Stimulated activated CD8-positive, alpha-beta memory T cell treated with anti-CD3 and anti-CD28 coated beads, Interleukin-7, amount 100 ng/mL, for 48 hours (primary cell): ENCODE results near the gene ATP6AP1.
"Not testable (repeated sequence)": the region's sequence is repeated elsewhere in the genome, so short reads cannot be mapped to it uniquely, and the experiment has no call there.

Experiments
- DNase-seq, 2 donors: peaks; one replicate each; pipeline ENCODE4 v3.0.0-alpha.2; 2020; ENCODE audit warnings: low read depth in 1 of 2; ENCODE audit errors: extremely low read depth in 1 of 2

Gene ATP6AP1, protein sequence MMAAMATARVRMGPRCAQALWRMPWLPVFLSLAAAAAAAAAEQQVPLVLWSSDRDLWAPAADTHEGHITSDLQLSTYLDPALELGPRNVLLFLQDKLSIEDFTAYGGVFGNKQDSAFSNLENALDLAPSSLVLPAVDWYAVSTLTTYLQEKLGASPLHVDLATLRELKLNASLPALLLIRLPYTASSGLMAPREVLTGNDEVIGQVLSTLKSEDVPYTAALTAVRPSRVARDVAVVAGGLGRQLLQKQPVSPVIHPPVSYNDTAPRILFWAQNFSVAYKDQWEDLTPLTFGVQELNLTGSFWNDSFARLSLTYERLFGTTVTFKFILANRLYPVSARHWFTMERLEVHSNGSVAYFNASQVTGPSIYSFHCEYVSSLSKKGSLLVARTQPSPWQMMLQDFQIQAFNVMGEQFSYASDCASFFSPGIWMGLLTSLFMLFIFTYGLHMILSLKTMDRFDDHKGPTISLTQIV

DNA sequence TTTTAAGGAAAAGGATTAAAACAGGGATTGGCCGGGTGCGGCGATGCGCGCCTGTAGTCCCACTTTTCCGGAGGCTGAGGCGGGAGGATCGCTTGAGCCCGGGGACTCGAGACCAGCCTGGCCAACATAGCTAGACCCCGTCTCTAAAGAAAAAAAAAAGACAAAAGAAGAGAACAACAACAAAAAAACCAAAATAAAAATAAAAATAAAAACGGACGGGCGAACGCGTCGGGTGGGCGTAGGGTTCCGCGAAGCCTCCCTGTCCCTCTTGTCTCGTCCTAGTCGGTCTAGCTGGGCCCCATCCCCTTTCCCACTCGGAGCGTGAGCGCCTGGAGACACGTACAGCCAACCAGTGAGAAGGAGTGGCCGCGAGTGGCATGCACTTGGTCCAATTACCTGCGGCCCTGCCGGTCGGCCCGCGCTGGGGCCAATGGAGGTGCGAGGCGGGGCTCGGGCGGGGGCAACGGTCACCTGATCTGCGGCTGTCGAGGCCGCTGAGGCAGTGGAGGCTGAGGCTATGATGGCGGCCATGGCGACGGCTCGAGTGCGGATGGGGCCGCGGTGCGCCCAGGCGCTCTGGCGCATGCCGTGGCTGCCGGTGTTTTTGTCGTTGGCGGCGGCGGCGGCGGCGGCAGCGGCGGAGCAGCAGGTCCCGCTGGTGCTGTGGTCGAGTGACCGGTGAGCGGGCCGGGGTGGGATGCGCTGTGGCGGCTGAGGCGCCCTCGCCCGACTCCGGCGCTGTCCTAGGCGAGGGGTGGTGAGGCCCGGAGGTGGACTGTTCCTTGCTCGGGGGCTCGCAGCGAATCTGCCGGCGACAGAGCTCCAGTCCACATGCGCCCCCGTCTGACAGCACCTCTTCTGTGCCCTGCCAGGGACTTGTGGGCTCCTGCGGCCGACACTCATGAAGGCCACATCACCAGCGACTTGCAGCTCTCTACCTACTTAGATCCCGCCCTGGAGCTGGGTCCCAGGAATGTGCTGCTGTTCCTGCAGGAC lies at the start of gene ATP6AP1:
Gene ATP6AP1, plus strand, starts transcription at position 502 of the 996 bp plus-strand sequence. Its CDS starts 16 bp downstream, at position 518.
- DNase-seq: peak; percentile 73 to 83

DNA sequence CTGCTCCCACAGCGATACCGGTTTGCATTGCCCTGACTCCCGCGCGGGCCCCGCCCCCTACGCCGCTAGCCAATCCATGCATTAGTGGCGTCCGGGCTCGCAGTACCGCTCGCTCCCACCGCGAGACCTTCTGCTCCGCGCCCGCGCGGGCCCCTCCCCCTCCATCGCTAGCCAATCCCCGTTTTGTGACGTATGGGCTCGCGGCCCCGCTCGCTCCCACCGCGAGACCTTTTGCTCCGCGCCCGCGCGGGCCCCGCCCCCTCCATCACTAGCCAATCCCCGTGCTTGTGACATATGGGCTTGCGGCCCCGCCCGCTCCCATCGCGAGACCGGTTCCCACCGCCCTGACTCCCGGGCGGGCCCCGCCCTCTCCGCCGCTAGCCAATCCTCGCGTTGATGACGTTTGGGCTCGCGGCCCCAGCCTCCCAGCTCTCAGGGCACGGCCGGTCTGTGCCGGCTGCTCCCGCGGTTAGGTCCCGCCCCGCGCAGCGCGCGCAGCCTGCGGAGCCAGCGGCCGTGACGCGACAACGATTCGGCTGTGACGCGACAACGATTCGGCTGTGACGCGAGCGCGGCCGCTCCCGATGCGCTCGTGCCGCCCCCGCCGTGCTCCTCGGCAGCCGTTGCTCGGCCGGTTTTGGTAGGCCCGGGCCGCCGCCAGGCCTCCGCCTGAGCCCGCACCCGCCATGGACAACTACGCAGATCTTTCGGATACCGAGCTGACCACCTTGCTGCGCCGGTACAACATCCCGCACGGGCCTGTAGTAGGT lies 49.5 kb upstream of the ATP6AP1 start, which contains the start of gene EMD:
Gene EMD, plus strand, starts transcription at position 497 of the 770 bp plus-strand sequence. Its CDS starts 190 bp downstream, at position 687.
- DNase-seq: peak; percentile 87 to 92

DNA sequence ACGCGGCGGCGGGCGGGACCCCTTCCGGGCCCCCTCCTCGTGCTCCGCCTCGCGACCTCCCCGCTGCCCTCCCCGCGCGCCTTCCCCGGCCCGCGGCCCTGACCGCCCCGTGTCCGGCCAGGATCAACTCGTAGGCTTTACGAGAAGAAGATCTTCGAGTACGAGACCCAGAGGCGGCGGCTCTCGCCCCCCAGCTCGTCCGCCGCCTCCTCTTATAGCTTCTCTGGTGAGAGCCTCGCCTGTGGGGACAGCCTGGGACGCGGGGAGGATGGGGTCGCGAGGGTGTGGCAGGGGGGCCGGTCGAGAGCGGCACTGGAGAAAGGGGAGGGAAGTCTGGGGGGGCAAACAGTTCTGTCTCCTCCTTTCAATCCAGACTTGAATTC lies 48.9 kb upstream of the ATP6AP1 start:
- DNase-seq: no peak

DNA sequence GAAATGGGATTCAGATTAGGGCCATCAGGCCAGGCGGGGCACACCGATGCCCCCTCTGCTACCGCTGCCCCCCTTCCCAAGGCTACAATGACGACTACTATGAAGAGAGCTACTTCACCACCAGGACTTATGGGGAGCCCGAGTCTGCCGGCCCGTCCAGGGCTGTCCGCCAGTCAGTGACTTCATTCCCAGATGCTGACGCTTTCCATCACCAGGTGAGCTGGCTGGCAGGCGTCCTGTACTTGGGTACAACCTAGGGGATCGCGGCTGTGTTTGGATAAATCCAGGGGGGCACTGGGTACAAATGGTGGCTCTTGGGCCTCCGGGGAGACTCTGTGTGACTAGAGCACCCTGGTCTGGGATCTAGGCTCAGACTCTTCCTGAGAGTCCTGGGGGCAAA lies 48.3 kb upstream of the ATP6AP1 start:
- no peak for DNase-seq

DNA sequence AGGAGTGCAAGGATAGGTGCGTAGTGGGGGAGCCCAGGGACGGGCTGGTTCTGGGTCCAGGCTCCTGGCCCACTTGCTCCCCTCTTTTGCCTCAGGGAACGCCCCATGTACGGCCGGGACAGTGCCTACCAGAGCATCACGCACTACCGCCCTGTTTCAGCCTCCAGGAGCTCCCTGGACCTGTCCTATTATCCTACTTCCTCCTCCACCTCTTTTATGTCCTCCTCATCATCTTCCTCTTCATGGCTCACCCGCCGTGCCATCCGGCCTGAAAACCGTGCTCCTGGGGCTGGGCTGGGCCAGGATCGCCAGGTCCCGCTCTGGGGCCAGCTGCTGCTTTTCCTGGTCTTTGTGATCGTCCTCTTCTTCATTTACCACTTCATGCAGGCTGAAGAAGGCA lies 47.7 kb upstream of the ATP6AP1 start:
- DNase-seq: no peak

DNA sequence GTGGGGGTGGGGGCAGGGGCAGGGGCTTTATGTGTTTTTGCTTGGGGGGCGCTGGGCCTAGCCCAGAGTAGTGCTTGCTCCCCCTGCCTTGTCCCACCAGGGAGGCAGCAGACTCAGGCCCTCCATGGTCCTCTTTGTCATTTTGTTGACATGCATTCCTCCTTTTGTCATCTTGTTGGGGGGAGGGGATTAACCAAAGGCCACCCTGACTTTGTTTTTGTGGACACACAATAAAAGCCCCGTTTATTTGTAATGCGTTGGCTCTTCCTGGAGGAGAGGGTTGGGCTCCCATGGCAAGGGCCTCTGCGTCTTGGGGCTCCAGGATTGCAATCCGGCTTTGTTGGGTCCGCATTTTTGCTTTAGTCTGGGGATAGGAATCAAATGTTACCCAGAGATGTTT lies 47.2 kb upstream of the ATP6AP1 start:
- no peak for DNase-seq

DNA sequence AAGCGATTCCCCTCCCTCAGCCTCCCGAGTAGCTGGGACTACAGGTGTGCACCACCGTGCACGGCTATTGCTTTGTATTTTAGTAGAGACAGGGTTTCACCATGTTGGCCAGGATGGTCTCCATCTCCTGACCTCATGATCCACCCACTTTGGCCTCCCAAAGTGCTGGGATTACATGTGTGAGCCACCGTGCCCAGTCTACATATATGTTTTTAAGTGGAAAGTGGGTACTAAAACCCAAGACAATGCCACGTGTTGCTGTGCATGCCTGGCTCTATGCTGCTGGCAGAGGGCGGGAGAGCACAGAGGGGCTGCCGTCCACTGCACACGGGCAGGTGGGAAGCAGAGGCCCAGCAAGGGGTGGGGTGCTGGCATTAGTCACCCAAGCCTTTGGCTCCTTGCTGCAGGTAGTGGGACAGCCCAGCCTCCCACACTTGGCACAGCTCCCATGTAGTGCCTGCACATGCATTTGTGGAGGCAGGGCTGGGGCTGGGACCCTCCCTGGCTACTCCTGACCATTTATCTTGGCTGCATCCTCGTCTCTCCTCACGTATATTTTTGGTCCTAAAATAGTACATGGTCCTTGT lies 45.9 kb upstream of the ATP6AP1 start:
- DNase-seq: no peak

DNA sequence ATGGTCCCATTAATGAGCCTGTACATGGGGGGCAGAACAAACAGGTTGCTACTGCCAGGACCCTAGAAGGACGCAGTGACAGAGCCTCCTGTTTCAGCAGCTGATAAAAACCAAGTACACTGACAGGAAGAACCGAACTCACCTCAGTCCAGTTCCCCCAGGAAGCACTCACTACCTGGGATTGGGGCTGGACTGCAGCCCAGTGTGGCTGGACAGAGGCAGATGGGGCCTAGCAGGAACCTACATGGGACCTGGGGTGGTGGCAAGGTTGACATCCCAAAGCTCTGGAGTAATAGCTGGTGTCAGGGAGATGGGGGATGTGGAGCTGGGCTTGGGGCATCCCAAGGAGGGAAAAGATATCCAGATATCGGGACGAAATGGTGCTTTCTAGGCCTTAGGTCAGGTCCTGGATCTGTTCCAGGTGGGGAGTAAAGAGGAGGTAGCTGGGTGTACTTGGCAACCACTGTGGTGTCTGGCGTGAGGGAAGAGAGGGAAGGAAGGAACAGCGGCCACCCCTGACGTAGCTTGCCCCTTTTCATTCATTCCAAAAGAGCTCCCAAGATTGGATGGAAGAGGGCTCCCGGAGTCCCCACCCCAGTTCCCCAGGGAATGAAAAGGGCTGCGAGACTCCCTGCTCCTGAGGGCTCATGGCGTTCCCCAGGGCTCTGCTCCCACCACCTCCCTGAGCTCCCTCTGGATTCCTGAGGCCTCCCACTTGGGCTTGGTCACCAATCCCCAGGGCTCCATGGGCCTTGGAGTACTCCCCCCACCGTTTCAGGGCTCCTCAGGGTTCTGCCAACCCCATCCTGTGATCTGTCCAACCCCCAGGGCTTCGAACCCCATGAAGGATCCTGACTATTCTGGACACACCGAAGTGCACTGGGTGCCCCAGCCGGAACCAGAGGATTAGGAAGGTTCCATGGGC lies 44.9 kb upstream of the ATP6AP1 start:
- DNase-seq: no peak

DNA sequence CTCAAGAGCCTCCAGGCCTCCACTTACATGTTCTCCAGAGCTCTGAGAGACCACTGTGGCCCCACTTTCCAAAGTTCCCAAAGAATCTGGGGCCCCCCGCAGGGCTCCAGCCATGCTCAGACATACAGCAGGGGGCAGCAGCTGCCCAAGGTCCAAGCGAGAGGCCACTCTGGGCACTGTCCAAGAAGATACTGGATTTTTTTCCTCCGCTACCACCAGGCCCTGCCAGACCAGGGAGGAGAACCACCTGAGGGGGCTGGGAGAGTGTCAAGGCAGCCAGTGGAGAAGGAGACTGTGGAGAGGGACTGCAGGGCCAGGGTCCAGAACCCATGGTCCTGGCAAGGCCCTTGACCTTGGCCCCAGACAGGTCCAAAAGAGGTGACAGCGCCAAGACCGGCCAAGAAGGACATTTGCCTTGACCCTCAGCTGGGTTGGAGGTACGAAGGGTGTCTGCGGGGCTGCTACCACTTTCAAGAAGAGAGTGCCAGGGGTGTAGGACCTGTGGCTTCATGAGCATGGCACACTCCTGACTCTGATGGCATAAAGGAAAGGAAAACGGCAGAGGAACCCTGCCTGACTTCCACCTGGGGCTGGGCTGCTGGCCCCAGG lies 44.1 kb upstream of the ATP6AP1 start:
- DNase-seq: no peak

DNA sequence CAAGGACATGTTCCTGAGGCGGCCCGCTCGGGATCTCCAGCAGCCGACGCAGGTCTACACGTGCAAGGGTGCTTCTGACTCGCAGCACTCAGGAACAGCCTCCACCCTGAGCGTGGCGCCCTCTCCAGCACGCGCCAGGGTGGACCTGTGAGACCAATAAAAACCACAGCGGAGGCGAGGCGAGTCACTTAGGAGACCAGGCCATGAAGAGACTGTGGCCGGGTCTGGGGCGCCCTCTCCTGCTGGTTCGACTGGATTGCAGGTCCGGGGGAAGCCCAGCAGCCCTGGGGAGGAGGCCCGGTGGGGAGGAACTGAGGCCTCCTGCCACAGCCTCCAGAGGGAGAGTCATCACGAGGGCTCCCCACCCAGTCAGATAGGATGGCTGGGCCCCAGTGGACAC lies 40.4 kb upstream of the ATP6AP1 start:
- not testable (repeated sequence) for DNase-seq

DNA sequence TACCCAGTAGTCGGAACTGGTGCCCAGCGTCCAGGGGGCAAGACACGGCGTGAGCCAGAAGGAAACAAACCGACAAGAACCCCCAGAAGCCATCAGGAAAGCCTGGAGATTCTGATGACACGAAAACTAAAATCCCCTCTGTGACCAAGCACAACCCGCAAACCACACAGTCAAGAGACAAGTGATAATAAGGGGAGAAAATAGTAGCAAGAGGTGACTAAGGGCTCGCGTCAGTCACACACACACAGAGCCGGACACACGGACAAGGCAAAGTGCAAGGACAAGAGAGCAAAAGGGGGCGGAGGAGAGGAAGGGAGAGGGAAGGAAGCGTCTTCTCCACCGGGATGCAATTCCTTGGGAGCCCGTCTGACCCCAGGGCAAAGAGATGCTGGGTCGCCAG lies 39.8 kb upstream of the ATP6AP1 start:
- not testable (repeated sequence) for DNase-seq

DNA sequence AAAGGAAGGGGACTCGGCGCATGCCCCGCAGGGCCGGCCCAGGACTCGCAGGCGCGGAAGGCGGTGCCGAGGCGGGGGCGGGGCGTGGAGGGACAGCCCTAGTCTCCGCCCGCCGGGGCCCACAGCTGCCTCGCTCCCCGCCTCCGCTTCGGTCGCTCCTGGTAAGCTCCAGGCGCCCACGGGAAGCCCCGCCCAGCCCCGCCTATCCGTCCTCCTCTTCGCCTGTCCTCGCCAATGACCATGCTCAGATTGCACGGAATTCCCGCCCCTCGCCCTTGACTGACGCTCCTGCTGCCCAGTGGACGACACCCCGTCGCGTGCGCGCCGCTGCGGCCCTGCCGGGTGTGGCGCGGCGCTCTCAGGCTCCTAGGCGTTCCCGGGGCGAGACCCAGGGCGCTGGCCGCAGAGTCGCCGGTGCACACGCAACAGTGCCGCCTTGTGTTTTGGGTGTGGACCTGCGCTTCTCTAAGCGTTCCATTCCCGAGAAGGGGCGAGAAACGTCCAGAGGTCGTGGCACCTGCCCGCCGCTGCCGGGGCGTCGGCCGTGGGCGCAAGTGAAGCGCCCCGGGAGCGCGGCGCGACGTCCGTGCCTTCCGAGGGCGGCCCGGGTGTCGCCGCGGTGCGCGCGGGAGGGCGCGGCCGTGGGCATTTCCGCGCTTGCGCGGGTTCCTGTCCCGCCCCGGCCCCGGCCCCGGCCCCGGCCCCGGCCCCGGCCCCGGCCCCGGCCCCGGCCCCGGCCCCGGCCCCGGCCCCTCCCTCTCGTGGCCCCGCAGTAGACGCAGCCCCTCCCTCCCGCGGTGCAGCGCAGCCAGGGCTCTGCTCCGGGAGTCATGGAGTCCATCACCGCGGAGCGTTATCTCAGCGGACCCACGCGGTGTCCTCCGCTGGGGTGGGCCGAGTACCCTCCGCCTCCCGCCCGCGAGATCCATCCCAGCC lies 38.4 kb upstream of the ATP6AP1 start:
- not testable (repeated sequence) for DNase-seq

DNA sequence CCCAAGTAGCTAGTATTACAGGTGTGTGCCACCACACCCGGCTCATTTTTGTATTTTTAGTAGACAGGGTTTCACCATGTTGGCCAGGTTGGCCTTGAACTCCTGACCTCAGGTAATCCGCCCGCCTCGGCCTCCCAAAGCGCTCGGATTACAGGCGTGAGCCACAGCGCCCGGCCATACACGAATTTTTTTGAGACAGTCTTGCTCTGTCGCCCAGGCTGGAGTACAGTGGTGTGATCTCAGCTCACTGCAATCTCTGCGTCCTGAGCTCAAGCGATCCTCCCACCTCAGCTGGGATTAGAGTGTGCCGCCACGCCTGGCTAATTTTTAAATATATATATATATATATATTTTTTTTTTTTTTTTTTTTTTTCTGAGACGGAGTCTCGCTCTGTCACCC lies 32.1 kb upstream of the ATP6AP1 start:
- DNase-seq: not testable (repeated sequence)

DNA sequence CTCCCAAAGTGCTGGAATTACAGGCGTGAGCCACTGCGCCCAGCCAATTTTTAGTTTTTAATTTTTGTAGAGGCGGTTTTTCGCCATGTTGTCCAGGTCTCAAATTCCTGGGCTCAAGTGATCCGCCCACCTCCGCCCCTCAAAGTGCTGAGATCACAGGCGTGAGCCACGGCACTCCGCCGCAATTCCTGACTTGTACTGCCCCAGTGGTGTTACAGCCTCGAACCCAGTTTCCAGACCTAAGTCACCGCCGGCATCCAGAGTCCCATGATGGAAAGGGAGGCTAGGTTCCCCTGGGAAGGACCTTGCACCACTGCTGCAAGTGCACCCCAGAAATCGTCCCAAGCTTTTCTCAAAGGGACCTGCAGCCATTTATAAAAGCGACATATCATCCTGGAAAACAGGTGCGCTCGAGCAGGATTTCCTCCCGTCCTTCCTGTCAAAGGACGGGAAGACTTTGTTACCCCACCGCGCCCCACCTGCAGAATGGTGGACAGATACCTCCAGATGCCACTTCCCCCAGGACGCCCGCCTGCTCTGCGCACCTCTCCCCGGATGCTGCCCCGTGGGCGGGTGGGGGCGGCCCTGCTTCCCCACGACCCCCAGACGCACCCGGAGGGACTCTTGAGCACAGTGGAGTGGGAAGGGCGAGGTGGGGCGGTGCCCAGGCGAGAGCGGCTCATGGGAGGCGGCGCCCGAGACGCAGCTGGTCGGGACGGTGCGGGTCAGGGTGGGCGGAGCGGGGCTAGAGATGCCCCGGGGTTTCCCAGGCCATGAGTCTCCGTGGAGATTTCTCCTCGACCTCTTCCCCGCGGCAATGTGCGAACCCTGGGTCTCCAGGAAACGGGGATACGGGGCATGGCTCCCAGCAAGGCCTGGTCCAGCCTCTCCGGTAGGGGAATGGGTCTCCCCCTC lies 31.2 kb upstream of the ATP6AP1 start:
- no peak for DNase-seq

DNA sequence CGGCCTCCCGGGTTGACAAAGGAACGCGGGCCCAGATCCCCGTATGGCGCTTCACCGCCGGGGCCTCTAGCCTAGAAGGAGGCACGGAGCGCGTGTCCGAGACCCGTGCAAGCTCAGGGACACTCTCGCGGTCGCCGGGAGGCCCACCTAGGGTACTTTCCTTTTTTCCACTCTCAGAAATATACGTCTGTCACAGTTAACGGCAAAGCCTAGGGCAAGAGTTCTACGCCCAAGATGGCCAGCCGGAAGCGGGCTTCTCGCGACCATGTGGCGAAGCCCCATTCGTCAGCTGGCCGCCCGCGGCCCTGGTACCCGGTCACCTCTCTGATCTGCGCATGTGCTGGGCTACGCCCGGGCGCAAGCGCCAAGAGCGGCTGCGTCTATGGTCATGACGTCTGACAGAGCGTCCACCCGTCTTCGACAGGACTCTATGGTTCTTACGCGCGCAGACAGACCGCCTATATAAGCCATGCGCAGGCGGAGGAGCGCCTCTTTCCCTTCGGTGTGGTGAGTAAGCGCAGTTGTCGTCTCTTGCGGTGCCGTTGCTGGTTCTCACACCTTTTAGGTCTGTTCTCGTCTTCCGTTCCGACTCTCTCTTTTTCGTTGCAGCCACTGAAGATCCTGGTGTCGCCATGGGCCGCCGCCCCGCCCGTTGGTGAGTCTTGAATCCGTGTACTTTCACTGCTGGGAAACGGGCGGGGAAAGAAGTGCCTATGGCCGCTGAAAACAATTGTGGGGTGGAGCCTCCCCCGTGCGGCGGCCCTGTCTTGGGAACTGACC lies 30.4 kb upstream of the ATP6AP1 start, which contains the start of gene RPL10:
Gene RPL10, plus strand, starts transcription at position 490 of the 780 bp plus-strand sequence. Its CDS starts 143 bp downstream, at position 633.
- DNase-seq: peak; percentile 75 to 89
